Activated effector memory CD4-positive, alpha-beta T cell treated with Interleukin-2 at 50 U/mL for 16 hours (primary cell): ENCODE data around the gene KPTN.

ENCODE experiments used
- DNase-seq: peaks from one replicate; pipeline ENCODE4 v3.0.0-alpha.2; 2020

Gene KPTN

DNA sequence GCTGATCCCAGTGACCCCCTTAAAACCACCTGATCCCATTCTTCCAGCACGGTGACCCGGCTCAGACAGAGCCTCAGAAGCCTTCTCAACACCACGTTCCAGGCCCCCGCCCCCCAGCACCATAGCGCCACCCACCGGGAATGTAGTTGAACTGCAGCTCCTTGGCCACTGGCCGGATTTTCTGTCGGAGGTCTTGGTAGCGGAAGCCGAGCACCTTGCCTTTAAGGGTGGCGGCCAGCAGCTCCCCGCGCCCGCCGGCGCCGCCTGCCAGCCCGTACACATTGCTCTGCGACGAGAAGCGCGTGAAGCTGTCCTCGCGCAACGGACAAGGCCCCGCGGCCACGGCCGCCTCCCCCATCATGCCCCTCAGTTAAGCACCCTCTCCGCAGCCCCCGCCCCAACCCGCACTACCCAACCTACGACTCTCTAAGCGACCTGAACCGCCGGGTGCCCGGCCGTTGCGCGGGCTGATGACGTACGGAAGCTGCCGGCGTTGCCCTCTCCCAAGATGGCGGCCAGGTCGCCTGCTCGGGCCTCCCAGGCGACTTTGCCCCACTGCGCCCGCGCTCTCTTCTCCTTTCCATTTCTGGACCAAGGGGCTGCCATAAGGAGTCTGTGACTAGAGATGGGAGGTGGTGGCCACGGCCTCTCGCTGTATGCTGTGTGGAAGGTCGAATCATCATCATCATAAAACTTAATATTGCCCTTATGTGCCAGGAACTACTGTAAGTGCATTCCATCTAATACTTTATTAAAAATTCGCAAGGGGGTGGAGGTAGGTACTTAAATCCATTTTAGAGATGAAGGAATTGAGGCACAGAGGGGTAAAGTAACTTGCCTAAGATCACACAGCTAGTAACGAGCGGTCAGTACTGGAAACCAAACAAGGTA lies at the start of gene KPTN:
Gene KPTN (minus strand): TSS at position 420 of the 891 bp plus-strand sequence. CDS start 59 bp downstream, at position 361.
- peak; percentile 82 for DNase-seq

DNA sequence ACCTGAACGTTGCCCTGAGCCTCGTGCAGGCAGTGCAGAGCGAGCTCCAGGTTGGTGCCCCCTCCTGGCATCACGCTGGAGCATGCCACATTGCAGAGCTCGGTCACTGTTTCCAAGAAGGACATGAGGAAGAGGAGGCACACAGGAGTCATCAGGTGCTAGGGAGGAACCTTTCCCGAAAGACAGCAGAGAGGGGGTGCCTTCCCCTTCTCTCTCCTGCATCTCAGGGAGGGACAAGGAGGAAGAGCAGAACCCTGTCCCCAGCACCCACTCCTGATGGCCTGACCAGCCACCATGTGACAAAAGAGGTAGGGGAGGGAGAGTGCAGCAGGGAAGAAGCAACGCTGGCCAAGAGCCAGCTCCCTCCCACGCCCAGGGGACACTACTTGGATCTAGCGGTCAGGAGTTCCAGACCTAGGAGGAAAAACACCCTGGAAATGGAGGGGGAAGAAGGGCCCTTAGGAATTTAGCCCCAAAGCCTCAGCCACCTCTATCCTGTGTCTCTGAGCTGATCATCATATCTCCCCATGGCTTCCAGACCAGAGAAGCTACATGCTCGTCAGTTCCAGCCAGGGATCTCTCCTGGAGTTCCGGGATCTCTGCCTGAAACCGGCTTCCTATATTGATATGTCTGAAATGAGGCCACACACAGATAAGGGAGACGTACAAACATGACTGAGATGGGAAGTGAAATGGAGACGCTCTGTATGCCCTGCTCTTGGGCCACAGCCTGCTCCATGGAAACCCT lies 47.8 kb upstream of the KPTN start:
- no peak for DNase-seq

DNA sequence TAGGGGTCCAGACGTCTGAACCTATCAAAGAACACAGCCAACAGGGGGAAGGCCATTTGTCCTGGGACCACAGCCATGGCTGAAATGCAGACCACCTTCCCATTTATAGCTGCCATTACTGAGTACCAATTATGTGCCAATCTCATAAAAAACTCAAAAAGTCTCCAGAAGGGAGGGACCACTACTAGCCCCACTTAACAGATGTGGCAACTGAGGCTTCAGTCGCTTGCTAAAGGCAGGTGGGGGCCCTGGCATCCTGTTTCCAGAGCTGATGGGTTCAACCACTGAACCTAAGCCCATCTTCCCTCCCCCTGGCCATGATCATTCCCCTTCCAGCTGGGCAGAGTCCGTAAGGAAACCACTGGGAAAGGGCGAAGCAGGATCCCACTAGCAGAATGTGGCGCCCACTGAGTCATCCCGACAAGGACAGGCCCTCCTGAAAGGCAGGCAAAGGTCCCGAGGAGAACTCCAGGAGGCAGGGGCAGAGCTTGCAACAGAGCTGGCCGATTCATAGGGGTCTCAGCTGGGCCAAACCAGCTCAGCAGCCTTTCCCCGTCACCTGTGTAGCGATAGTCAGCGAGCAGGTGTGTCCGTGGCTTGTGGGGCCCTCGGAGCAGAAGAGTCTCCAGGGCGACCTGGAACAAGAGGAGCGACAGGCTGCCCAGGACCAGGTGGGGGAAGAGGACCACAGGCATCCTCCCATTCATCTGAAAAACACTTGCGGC lies 45.2 kb upstream of the KPTN start:
- DNase-seq = no peak

- DNase-seq = no peak
Observed at GRCh38 chr19:47526798-47527197, 42.8 kb upstream of the KPTN start.

DNA sequence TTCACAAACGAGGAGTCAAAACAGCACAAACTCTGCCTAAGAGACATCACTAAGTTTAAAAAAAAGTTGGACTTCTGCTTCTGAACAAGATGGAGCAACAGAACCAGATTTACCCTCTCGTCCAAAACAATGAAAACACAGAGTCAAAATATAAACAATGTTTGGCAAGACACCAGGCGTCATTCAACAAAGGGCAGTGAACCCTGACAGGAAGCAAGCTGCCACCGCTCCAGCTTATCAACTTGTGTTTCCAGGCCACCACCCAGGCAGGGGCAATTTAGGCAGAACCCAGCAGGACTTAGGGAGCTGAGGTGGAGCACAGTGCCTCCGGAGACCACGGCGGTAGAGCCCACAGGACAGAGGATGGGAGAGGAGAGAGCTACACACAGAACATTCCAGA lies 39.5 kb upstream of the KPTN start:
- DNase-seq = no peak

- DNase-seq = no peak
Observed at GRCh38 chr19:47521473-47522180, 37.6 kb upstream of the KPTN start.

GRCh38 chr19:47520839-47521238 lies 36.8 kb upstream of the KPTN start:
- DNase-seq = no peak

DNA sequence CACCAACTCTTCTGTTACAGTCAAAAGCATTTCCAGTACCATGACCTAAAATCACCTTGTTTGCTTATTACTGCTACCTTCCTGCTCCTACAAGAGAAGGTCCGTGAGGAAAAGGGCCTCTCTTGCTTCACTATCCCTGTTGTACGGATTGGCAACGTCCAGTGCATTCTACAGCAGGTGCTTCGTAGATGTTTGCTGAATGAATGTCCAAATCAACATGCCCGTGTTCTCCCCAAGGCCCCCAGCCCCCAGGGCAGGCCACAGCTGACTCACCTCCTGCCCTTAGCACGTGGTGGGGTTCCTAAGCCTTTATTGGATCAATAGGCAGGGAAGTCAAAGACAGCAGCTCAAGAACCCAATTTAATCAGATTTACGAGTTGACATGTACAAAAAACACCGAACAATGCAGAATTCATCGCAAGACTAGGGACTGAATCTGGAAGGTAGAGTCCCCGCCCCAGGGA lies 36.4 kb upstream of the KPTN start:
- no peak for DNase-seq

GRCh38 chr19:47518854-47519253 lies 34.8 kb upstream of the KPTN start:
- DNase-seq = no peak

DNA sequence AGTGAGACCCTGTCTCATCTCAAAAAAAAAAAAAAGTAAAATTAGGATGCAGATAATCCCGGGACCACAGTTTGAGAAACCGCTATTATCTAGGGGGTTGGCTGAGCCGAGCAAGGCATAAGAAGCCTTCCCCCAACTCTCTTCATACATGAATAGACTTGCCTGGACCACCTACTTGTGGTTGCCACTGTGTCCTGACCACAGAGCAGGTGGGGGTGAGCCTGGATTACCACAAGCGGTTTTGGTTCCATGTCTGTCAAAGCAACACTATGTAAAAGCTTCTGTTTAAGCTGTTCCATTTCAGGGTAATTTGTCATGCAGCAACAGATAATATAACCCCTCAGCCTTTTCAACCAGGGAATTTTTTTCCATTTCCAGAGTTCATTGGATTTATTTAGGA lies 34.1 kb upstream of the KPTN start:
- DNase-seq = no peak

DNA sequence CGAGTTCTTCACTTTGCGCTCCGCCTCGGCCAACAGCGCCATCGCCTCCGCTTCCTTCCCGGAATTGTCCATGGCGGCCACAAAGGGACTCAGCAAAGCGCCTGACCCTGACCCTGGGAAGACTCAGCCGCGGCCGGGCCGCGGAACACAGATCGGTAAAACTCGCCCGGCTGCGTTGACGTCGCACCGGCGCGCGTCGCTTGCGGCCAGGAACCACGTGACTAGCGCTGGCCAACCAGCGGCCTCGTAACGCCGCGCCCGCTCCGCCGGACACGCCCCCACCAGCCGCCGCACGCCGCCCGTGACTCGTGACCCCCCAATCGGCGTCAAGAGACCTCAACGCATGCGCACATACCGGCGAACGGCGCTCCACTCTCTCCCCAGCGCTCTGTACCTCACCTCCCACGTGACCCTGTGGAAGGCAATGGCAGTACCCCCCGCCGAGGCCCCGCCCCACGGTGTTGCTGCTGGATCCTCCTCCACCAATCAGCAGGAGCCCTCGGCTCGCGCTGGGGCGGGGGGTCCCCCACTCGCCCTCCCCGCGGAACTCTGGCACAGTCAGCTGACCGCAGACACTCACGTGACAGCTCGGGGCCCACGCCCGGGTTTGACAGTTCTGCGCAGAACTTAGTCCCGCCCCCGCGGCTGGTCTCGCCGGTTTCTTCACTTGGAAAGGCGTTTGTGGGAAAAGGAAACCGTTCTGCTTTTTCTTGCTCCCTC lies 31.0 kb upstream of the KPTN start, which contains the start of gene NAPA:
Gene NAPA (minus strand): TSS at position 195 of the 720 bp plus-strand sequence. CDS start 123 bp downstream, at position 72.
- DNase-seq = peak; percentile 100

DNA sequence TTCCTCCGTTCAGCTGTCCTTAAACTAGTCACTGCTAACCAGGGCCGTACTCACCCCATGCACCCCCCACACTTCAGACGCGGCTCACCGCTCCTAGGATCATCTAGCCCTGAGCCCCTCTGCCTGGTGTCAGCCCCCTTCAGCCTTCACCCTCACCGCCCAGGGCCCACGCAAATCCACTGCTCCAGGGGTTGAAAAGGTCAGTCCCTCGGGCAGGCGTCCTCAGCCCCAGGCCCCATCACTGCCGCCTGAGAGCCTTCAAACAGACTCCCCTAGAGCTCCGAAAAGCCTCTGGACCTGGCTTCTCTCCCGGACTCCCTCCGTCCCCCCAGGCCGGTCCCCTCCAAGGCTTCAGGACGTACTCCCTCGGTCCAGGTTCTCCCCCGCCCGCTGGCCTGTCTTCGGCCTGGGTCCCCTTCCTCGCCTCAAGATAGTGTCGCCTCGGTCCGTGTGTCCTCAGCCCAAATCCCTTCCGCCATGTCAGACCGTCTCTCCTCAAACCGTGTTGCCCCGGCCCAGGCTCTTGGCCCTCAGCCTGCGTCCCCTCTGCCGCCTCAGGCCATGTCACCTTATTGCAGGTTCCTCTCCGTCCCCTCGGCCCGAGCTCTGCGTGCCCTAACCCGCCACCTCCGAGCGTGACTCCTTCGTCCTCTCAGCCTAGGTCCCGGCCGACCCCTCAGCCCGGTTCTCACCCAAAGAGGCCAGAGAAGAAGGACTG lies 30.3 kb upstream of the KPTN start:
- no peak for DNase-seq

DNA sequence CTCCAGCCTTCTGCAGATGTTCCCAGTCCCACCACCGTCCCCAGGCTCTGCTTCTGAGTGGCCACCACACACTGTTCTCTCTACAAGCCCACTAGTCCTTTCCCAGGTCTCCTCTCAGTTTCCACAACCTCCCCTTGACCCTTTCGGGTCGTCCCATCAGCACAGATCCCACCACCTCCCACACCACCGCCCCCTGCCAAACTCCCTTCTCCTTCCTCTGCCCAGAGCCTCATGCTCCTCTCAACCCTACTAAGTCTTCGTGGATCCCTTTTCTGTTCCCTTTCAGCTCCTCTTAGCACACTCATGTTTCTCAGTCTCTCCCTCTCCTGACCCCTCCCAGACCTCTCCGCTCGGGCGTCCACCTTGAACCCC lies 28.9 kb upstream of the KPTN start:
- no peak for DNase-seq

GRCh38 chr19:47512183-47512947 lies 28.3 kb upstream of the KPTN start:
- no peak for DNase-seq

- no peak for DNase-seq
Observed at GRCh38 chr19:47511681-47512080, 27.7 kb upstream of the KPTN start.

GRCh38 chr19:47511128-47511517 lies 27.1 kb upstream of the KPTN start:
- DNase-seq = no peak

DNA sequence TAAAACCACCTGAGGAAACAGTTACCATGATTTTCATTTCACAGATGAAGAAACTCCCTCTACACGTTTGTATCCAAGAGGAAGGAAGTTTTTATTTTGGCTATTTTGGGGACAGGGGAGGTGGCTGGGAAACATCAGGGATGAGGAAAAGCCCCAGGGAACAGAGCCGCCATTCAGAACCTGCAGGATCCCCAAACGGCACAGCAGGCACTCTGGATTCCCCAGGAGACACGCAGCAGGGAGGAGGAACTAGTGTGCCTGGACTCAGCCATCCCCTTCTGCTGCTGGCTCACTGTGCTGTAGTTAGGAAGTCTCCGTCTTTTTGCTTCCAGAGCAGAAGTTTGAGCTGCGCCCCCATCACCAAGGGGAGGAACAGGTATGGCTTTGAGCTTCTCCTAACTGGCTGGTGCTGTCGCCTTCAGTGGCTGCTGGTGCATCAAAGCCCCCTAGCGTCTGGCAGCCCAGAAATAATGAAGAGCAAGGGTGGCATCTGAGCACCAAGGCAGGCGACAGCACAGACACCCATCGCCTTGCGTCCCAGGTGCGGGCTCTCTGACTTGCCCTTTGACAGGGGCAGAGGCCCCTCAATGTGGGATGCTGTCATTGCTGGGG lies 26.6 kb upstream of the KPTN start:
- DNase-seq = no peak

GRCh38 chr19:47509973-47510372 lies 26.0 kb upstream of the KPTN start:
- DNase-seq = no peak

DNA sequence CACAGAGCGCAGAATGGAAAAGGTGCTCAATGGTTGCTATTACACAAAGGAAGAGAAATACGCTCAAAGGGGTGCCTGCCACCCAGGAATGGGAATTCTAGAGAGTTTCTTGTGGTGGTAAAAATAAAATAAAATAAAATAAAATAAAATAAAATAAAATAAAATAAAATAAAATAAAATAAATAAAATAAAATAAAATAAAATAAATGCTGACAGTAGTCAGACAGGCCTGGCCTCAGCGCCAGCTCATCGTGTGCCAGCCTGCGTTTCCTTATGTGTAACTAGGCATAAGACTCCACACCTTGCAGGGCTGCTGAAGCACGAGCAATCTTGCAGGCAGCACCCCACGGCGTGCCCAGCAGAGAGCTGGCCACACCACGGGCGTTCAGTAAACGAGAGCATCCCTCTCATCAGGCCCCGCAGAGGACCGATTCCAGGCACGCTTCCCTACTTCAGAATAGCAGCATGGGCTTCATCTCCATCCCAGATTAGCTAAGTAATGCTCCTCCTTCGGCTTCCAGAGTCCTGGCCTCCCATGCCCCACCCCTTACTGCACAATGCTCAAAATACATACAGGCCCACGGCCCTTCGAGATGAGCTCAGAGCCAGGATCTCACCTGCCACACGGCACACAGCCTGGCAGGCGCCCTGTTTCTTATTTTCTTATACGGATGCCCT lies 25.3 kb upstream of the KPTN start:
- no peak for DNase-seq
